Caco-2 (cell line): Measurements from ENCODE around the gene BUD23. TPM values are rescaled to one million over a fixed set of nuclear protein-coding genes. Genes with fewer than 3 reads are reported as not detected.

ENCODE experiments used
- BruUV-seq: library from RNA; stranded (reverse); fragments of 400-500 nt; replicated peaks from 2 replicates; lab custom pipeline; 2021; lab: Mats Ljungman, UMichigan
- CTCF ChIA-PET: fragments of 300-600 bp; sonication (Branson Sonifier 250); formaldehyde crosslinking; loops from one replicate; lab custom pipeline; 2022; ENCODE audit warnings: antibody characterized with exemption; lab: Charles Lee
- POLR2A ChIA-PET: fragments of 300-600 bp; sonication (Branson Sonifier 250); formaldehyde crosslinking; loops from one replicate; lab custom pipeline; 2022; ENCODE audit warnings: antibody characterized with exemption; lab: Charles Lee
- DNase-seq, 2 experiments: peaks; one replicate each; pipeline versions ENCODE4 v3.0.0 to v3.0.0-alpha.2; 2020 to 2022
- H3K27me3 ChIP-seq: replicated peaks from 2 replicates; pipeline ENCODE4 v1.6.0; 2011; ENCODE audit warnings: low read length; ENCODE audit not compliant: control insufficient read depth, insufficient read depth
- H3K36me3 ChIP-seq: 2 replicates; pipeline ENCODE4 v1.5.1; 2011; ENCODE audit warnings: low read length; ENCODE audit not compliant: control insufficient read depth, insufficient read depth
- H3K4me1 ChIP-seq: fragments of 250-450 bp; sonication (Bioruptor Pico); 2 replicates; pipeline ENCODE4 v1.5.1; 2020; ENCODE audit warnings: mild to moderate bottlenecking
- H3K4me3 ChIP-seq: 2 replicates; pipeline ENCODE4 v1.5.1; 2011; ENCODE audit warnings: low read depth, mild to moderate bottlenecking, control low read depth, low read length
- H3K9me3 ChIP-seq: fragments of 250-450 bp; sonication (Bioruptor Pico); 2 replicates; pipeline ENCODE4 v1.5.1; 2020; ENCODE audit warnings: mild to moderate bottlenecking, moderate library complexity
- H3K27ac Mint-ChIP-seq: one replicate; pipeline ENCODE4 v1.8.0; 2022; ENCODE audit warnings: mixed read lengths; ENCODE audit not compliant: unreplicated experiment
- H3K27me3 Mint-ChIP-seq: one replicate; pipeline ENCODE4 v1.8.0; 2022; ENCODE audit warnings: mixed read lengths; ENCODE audit not compliant: insufficient read depth, unreplicated experiment
- H3K36me3 Mint-ChIP-seq: one replicate; pipeline ENCODE4 v1.8.0; 2022; ENCODE audit warnings: mild to moderate bottlenecking, mixed read lengths; ENCODE audit not compliant: insufficient read depth, unreplicated experiment
- H3K4me1 Mint-ChIP-seq: one replicate; pipeline ENCODE4 v1.8.0; 2022; ENCODE audit warnings: low read depth, mixed read lengths; ENCODE audit not compliant: unreplicated experiment
- H3K4me3 Mint-ChIP-seq: one replicate; pipeline ENCODE4 v1.8.0; 2022; ENCODE audit warnings: mild to moderate bottlenecking, moderate library complexity, mixed read lengths; ENCODE audit not compliant: unreplicated experiment
- H3K9me3 Mint-ChIP-seq: one replicate; pipeline ENCODE4 v1.8.0; 2022; ENCODE audit warnings: mixed read lengths; ENCODE audit not compliant: unreplicated experiment
- intact Hi-C: fragments of 100-400 bp; cut with micrococcal nuclease; formaldehyde crosslinking; loops from one replicate; pipeline ENCODE4 v1.10.0; 2022; ENCODE audit not compliant: unreplicated experiment
- total RNA-seq: library from RNA; stranded (reverse); gene quantifications from 2 replicates; pipeline ENCODE4 v1.2.3, GENCODE V29; 2022
- TF ChIP-seq, protein P1 (sequence below), 2 experiments: fragments of 200-600 bp in 1 of 2; IDR thresholded peaks; 1 replicate in 1 of 2; 2 replicates in 1 of 2; pipeline versions ENCODE4 v1.5.1 to v1.8.0; 2011 to 2022; ENCODE audit warnings: antibody characterized with exemption in 1 of 2, control low read depth in 1 of 2, inconsistent platforms in 1 of 2, low read depth in 1 of 2, low read length in 1 of 2, mild to moderate bottlenecking in 1 of 2, moderate library complexity in 1 of 2; ENCODE audit not compliant: insufficient read depth in 1 of 2, severe bottlenecking in 1 of 2, unreplicated experiment in 1 of 2

BUD23 gene
- total RNA-seq, 1 experiment from 2014 or later, result 144 TPM

DNA sequence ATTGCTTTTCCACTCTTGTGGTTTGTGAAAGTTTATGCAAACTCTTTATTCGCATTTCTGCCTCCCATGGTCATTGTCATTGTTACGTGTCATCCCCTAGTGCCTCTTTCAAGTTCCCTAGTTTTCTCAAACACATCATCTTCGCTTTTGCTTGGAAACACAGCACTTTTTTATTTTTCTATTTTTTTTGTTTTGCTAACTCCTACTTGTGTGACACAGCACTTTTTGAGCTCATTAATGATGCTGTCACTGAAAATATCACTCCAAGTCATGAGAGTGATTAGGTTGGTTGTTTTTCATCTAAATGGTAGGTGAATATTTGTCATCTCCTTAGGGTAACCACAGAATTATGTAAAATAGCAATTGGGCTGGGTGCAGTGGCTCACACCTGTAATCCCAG lies 44.6 kb downstream of the BUD23 start:
- H3K27me3 ChIP-seq, result no peaks in the 10 kb centered on the region
- H3K4me3 ChIP-seq, result no peak overlapping the region
- TF ChIP-seq, protein P1, sequence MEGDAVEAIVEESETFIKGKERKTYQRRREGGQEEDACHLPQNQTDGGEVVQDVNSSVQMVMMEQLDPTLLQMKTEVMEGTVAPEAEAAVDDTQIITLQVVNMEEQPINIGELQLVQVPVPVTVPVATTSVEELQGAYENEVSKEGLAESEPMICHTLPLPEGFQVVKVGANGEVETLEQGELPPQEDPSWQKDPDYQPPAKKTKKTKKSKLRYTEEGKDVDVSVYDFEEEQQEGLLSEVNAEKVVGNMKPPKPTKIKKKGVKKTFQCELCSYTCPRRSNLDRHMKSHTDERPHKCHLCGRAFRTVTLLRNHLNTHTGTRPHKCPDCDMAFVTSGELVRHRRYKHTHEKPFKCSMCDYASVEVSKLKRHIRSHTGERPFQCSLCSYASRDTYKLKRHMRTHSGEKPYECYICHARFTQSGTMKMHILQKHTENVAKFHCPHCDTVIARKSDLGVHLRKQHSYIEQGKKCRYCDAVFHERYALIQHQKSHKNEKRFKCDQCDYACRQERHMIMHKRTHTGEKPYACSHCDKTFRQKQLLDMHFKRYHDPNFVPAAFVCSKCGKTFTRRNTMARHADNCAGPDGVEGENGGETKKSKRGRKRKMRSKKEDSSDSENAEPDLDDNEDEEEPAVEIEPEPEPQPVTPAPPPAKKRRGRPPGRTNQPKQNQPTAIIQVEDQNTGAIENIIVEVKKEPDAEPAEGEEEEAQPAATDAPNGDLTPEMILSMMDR (IDR thresholded peaks at IDR 0.05; ENCODE audit: insufficient read depth in 1 of 2, low read depth in 1 of 2, low read length in 1 of 2, severe bottlenecking in 1 of 2, unreplicated experiment in 1 of 2), result no peak
- no peaks in the 10 kb centered on the region for H3K9me3 Mint-ChIP-seq
- H3K4me1 Mint-ChIP-seq, result no peaks in the 10 kb centered on the region
- no peak overlapping the region for H3K4me3 Mint-ChIP-seq
- CTCF ChIA-PET, result interaction anchor here (1.0 to 1.3 kb wide), 2 partner anchors 116 to 121 kb away, joined by 3 to 5 read pairs; no protein-coding TSS in a partner anchor
- POLR2A ChIA-PET, result no interaction called here
- no peaks in the 10 kb centered on the region for H3K27me3 Mint-ChIP-seq
- intact Hi-C loops, result no loop called here
- H3K4me1 ChIP-seq, result no peaks in the 10 kb centered on the region
- no peaks in the 10 kb centered on the region for H3K36me3 ChIP-seq
- H3K9me3 ChIP-seq, result no peaks in the 10 kb centered on the region
- no peak for DNase-seq
- no peak overlapping the region for H3K27ac Mint-ChIP-seq
- peaks cover 11% of the 10 kb centered on the region for H3K36me3 Mint-ChIP-seq
- no TSS peak for BruUV-seq

DNA sequence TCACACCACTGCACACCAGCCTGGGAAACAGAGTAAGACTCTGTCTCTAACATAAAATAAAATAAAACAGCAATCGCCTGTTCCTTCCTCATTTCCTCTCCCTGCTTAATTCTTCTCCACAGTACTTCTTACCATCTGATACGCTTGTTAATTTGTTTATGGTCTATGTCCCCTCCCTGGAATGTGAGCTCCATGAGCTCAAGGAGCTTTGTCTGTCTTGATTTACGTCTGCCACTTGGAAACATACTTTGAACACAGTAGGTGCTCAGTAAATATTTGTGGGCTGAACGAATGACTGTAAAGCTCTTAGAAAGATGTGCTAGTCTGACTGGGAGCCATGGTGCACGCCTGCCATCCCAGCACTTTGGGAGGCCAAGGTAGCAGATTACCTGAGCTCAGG lies 45.2 kb downstream of the BUD23 start:
- CTCF ChIA-PET, result interaction anchor here (0.8 to 1.4 kb wide), 5 partner anchors 9 to 121 kb away, joined by 3 to 5 read pairs (median 4); partner anchors contain the start of genes ABHD11 and STX1A
- no peak for DNase-seq

DNA sequence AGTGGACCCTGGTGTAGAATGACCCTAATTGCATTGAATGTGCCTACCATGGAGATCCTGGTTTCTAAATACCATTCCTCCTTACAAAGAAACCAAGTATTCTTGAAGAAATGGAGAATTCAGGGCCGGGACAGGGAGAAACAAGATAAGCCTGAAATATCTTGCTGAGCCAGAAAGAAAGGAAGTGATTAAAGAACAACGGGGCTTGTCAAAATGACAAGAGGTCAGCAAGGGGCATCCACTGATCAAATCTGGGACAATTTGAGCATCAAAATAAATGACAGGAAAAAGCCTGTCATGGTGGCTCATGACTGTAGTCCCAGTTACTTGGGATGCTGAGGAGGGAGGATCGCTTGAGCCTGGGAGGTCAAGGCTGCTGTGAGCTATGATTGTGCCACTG lies 47.1 kb downstream of the BUD23 start:
- intact Hi-C loops, result no loop called here
- Mint-ChIP-seq H3K9me3 (no peaks in the 10 kb centered on the region), H3K27ac (no peak overlapping the region), H3K36me3 (peaks cover 18% of the 10 kb centered on the region), H3K4me3 (no peak overlapping the region), H3K4me1 (peaks cover 6% of the 10 kb centered on the region), H3K27me3 (no peaks in the 10 kb centered on the region)
- POLR2A ChIA-PET, result no interaction called here
- no peaks in the 10 kb centered on the region for H3K36me3 ChIP-seq
- H3K27me3 ChIP-seq, result no peaks in the 10 kb centered on the region
- CTCF ChIA-PET, result no interaction called here
- BruUV-seq, result no TSS peak
- no peak overlapping the region for H3K4me3 ChIP-seq
- TF ChIP-seq, protein P1 (IDR thresholded peaks at IDR 0.05; ENCODE audit: insufficient read depth in 1 of 2, low read depth in 1 of 2, low read length in 1 of 2, severe bottlenecking in 1 of 2, unreplicated experiment in 1 of 2), result no peak
- peaks cover 6% of the 10 kb centered on the region; the same call in 1 of the 2 replicates for H3K4me1 ChIP-seq
- H3K9me3 ChIP-seq, result no peaks in the 10 kb centered on the region
- no peak for DNase-seq

More for the DNA sequence above, 45.2 kb downstream of the BUD23 start:
- Histone ChIP-seq H3K4me1 (no peaks in the 10 kb centered on the region), H3K9me3 (no peaks in the 10 kb centered on the region), H3K27me3 (no peaks in the 10 kb centered on the region), H3K36me3 (no peaks in the 10 kb centered on the region), H3K4me3 (no peak overlapping the region)
- H3K27ac Mint-ChIP-seq, result no peak overlapping the region
- peaks cover 13% of the 10 kb centered on the region for H3K36me3 Mint-ChIP-seq
- no peak overlapping the region for H3K4me3 Mint-ChIP-seq
- no peaks in the 10 kb centered on the region for H3K4me1 Mint-ChIP-seq
- no TSS peak for BruUV-seq
- POLR2A ChIA-PET, result no interaction called here
- H3K9me3 Mint-ChIP-seq, result no peaks in the 10 kb centered on the region
- TF ChIP-seq, protein P1 (IDR thresholded peaks at IDR 0.05; ENCODE audit: insufficient read depth in 1 of 2, low read depth in 1 of 2, low read length in 1 of 2, severe bottlenecking in 1 of 2, unreplicated experiment in 1 of 2), result no peak
- intact Hi-C loops, result no loop called here
- H3K27me3 Mint-ChIP-seq, result no peaks in the 10 kb centered on the region
